Skeletal muscle satellite cell (primary cell): ENCODE measurements around the gene CDK11B.

Source experiments
- H3K27me3 ChIP-seq: 2 replicates; pipeline ENCODE4 v1.7.0; 2013; ENCODE audit warnings: low read length; ENCODE audit not compliant: control insufficient read depth, insufficient read depth
- H3K36me3 ChIP-seq: 2 replicates; pipeline ENCODE4 v1.7.0; 2013; ENCODE audit warnings: mild to moderate bottlenecking, control low read depth, low read length; ENCODE audit not compliant: insufficient read depth
- H3K4me1 ChIP-seq: 2 replicates; pipeline ENCODE4 v1.7.0; 2013; ENCODE audit warnings: low read length; ENCODE audit not compliant: control insufficient read depth, insufficient read depth
- H3K4me2 ChIP-seq: 2 replicates; pipeline ENCODE4 v1.7.0; 2013; ENCODE audit warnings: mild to moderate bottlenecking, low read length
- H3K4me3 ChIP-seq: 2 replicates; pipeline ENCODE4 v1.7.0; 2013; ENCODE audit warnings: low read length
- H3K9ac ChIP-seq: 2 replicates; pipeline ENCODE4 v1.7.0; 2013; ENCODE audit warnings: mild to moderate bottlenecking, low read depth, low read length, moderate library complexity
- H3K9me3 ChIP-seq: replicated peaks from 2 replicates; pipeline ENCODE4 v1.7.0; 2013; ENCODE audit warnings: mild to moderate bottlenecking, control low read depth, low read length

Gene CDK11B

GRCh38 chr1:1622010-1622787 lies 36.6 kb downstream of the CDK11B start:
- H3K4me2 ChIP-seq, result no peak overlapping the region
- no peak overlapping the region for H3K9ac ChIP-seq
- H3K27me3 ChIP-seq, result no peaks in the 10 kb centered on the region
- H3K4me1 ChIP-seq, result peaks cover 5% of the 10 kb centered on the region
- peaks cover 10% of the 10 kb centered on the region for H3K36me3 ChIP-seq
- H3K4me3 ChIP-seq, result no peak overlapping the region
- no peaks in the 10 kb centered on the region for H3K9me3 ChIP-seq

DNA sequence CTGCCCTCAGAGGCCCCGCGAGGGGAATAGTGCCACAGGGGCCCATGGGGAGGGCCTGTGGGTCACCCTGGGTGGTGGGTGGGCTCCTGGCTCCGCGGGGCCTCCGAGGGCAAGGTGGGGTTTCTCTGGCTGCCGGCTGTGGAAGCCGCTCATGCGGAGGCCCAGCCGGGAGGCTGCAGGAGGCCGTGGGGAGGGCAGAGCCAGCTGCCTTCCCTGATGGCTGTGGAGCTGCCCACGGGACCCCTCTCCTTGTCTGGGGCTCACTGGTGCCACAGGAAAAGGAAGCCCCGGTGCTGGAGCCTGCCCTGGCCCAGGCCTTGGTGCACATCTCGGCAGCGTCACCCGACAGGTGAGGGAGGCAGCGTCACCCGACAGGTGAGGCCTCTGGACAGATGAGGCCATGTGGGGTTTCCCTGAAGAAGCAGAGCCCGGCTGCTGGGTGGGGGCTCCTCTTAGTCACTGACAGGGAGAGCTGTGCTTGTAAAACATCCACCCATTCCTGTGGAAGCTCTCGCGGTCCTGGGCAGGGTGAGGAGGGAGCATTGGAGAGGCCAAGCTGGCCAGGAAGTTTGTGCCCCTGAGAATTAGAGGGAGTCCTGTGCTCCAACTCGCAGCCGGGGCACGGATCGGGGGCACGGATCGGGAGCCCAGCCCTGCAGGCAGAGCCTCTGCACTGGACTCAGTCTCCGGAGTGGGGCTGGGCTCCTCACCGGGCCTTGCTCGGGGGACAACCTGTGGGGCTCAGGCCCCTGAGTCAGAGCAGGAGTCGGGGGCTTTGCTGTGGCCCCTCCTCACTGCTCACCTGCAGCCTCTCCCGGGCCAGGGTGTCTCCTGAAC lies 37.4 kb downstream of the CDK11B start:
- H3K4me1 ChIP-seq, result peaks cover 13% of the 10 kb centered on the region
- H3K9me3 ChIP-seq, result no peaks in the 10 kb centered on the region
- H3K9ac ChIP-seq, result no peak overlapping the region
- H3K4me2 ChIP-seq, result no peak overlapping the region
- no peak overlapping the region for H3K4me3 ChIP-seq
- H3K36me3 ChIP-seq, result peaks cover 10% of the 10 kb centered on the region
- H3K27me3 ChIP-seq, result no peaks in the 10 kb centered on the region

DNA sequence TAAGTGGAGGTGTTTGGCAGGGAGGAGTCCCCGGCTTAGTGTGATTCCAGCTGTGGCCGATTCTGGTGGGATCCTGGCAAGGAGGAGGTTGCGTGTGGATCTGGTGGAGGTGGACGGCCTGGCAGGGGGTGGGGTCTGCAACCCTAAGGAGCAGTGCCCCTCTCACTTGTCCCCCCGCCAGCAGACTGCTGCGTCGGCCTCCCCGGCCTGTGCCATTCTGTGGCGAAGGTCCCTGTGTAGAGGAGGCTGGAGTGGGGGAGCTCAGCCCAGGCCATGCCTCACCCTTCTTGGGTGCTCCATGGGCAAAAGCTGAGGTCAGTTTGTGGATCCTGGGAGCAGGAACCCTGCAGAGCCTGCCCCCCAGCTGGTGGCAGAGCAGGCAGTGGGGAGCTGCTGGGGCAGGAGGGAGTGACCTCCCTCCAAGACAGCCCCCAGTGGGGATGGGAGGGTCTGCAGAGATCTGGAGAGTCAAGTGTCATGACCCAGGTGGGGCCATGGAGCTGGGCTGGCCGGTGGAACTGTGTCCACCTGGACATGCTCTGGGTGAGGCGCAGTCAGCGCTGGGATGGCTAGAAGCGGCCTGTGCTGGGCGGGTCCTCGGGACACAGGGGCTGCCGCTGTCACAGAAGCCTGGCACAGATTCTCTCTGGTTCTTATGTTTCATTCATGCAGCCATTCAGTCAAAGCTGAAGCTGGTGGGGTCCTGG lies 38.2 kb downstream of the CDK11B start:
- Histone ChIP-seq H3K36me3 (peaks cover 10% of the 10 kb centered on the region), H3K4me1 (peaks cover 14% of the 10 kb centered on the region), H3K9ac (no peak overlapping the region)

DNA sequence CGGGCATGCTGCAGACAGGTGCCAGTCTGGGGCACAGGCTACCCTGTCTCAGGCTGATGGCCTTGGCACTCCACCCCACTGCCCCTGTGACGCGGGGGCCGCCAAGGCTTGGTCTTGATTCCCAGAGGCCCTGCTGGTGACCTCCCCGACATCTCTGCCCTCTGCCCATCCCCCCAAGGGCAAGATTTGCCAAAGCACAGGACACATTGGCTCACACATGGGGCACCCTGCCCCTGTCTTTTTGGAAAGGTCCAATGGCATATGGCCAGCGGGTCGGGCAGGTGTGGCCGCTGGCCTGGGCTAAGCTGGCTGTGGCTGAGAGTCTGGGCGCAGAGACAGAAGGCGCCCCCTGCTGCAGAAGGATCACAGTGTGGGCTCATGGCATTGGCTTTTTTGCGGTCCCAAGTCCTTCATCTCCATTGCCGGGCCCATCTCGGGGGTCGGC lies 38.9 kb downstream of the CDK11B start:
- no peaks in the 10 kb centered on the region for H3K9me3 ChIP-seq
- peaks cover 14% of the 10 kb centered on the region for H3K4me1 ChIP-seq
- H3K27me3 ChIP-seq, result no peaks in the 10 kb centered on the region
- no peak overlapping the region for H3K4me3 ChIP-seq
- H3K4me2 ChIP-seq, result no peak overlapping the region
- H3K9ac ChIP-seq, result no peak overlapping the region
- peaks cover 10% of the 10 kb centered on the region for H3K36me3 ChIP-seq

More for the DNA sequence above, 38.2 kb downstream of the CDK11B start:
- no peaks in the 10 kb centered on the region for H3K27me3 ChIP-seq
- no peak overlapping the region for H3K4me3 ChIP-seq
- H3K9me3 ChIP-seq, result no peaks in the 10 kb centered on the region
- H3K4me2 ChIP-seq, result no peak overlapping the region

DNA sequence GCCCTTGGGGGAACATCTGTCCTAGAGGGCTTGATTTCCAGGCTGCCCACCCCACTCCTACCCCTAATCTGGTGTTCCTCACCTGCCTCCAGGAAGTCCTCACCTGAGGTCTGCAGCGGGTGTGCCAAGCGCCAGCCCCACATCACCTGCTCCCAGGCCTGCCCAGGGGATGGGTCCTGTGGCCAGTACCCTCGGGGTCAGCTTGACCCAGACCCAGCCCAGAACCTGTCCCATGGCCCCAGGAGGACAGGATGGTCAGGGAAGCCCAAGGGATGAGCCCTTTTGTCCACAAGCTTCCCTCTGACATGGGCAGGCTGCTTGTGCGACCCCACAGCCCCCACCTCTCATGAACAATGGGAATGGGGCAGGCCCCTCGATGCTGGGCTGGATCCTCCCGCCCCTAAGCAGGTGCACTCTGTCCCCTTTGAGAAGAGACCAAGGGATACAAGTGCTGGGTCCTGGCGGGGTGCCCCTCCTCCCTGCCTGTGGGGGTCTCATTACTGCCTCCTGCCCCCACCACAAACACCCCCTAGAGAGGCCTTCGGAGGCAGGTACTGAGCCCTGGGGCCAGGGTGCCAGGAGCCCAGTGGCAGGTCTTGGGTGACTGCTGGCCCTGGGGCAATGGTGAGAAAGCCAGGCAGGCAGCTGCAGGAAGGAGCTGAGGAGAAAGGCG lies 40.3 kb downstream of the CDK11B start:
- Histone ChIP-seq H3K9ac (no peak overlapping the region), H3K4me2 (no peak overlapping the region), H3K36me3 (peaks cover 10% of the 10 kb centered on the region), H3K9me3 (no peaks in the 10 kb centered on the region), H3K27me3 (no peaks in the 10 kb centered on the region), H3K4me3 (no peak overlapping the region), H3K4me1 (peaks cover 25% of the 10 kb centered on the region)

DNA sequence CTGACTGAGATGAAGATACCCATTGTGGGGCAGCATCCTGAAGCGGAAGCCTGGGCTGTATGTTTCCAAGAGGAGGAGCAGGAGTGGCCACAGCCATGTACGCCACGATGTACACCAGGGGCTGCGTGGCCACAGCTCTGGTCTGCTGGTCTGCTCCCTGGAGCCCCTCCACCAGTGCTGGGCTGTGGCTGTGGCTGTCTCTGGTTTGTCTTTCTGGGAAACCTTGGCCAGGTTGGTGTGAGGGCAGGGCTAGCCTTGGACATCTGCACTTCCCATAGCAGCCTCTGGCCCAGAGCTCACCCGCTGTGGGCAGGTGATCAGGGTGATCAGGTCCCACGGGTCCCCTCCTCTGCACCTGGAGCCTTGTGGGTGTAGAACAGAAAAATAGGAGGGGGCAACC lies 40.9 kb downstream of the CDK11B start:
- Histone ChIP-seq H3K4me1 (peaks cover 25% of the 10 kb centered on the region), H3K27me3 (no peaks in the 10 kb centered on the region), H3K4me2 (no peak overlapping the region), H3K36me3 (peaks cover 10% of the 10 kb centered on the region), H3K9ac (no peak overlapping the region), H3K9me3 (no peaks in the 10 kb centered on the region), H3K4me3 (no peak overlapping the region)

GRCh38 chr1:1617516-1617915 lies 41.3 kb downstream of the CDK11B start:
- H3K36me3 ChIP-seq, result peaks cover 10% of the 10 kb centered on the region
- H3K27me3 ChIP-seq, result no peaks in the 10 kb centered on the region
- H3K9ac ChIP-seq, result no peak overlapping the region
- H3K4me2 ChIP-seq, result peak overlapping the region; percentile 99
- peaks cover 25% of the 10 kb centered on the region for H3K4me1 ChIP-seq
- H3K4me3 ChIP-seq, result no peak overlapping the region
- no peaks in the 10 kb centered on the region for H3K9me3 ChIP-seq

GRCh38 chr1:1616838-1617237 lies 42.0 kb downstream of the CDK11B start:
- Histone ChIP-seq H3K4me1 (peaks cover 20% of the 10 kb centered on the region), H3K4me2 (peak overlapping the region; percentile 99), H3K9ac (peak overlapping the region; percentile 100), H3K27me3 (no peaks in the 10 kb centered on the region), H3K36me3 (peaks cover 10% of the 10 kb centered on the region), H3K9me3 (no peaks in the 10 kb centered on the region), H3K4me3 (peak overlapping the region; percentile 100)

GRCh38 chr1:1616045-1616790 lies 42.6 kb downstream of the CDK11B start:
- Histone ChIP-seq H3K9me3 (no peaks in the 10 kb centered on the region), H3K9ac (peak overlapping the region; percentile 100), H3K4me3 (peak overlapping the region; percentile 100), H3K36me3 (peaks cover 10% of the 10 kb centered on the region), H3K4me1 (peaks cover 20% of the 10 kb centered on the region), H3K27me3 (no peaks in the 10 kb centered on the region), H3K4me2 (peak overlapping the region; percentile 99)

- Histone ChIP-seq H3K4me3 (peak within 1 kb of the TSS; percentile 100), H3K4me1 (peaks cover 20% of the 10 kb centered on the region), H3K4me2 (peak within 1 kb of the TSS; percentile 99), H3K36me3 (peaks cover 10% of the 10 kb centered on the region), H3K9ac (peak within 1 kb of the TSS; percentile 100), H3K27me3 (no peaks in the 10 kb centered on the region), H3K9me3 (no peaks in the 10 kb centered on the region)
These were observed 43.4 kb downstream of the CDK11B start, which contains the start of gene MIB2 for GRCh38 chr1:1615256-1616044. TSS of gene MIB2 (plus strand) at chr1:1615500. CDS start at chr1:1623453, 7,953 bp downstream.
